Large intestine (tissue), 3 donors: ENCODE data around the gene NPEPPS. TPM values are rescaled to one million over a fixed set of nuclear protein-coding genes. Genes with fewer than 3 reads are reported as not detected.

Experiments
- DNase-seq, 2 donors: peaks; one replicate each; pipeline versions ENCODE4 v3.0.0 to v3.0.0-alpha.2; 2013
- H3K27ac ChIP-seq: one replicate; pipeline ENCODE4 v1.5.1; 2013; ENCODE audit warnings: low read length
- H3K27me3 ChIP-seq: 2 replicates; pipeline ENCODE4 v1.6.1; 2013; ENCODE audit warnings: low read length; ENCODE audit not compliant: control insufficient read depth, insufficient read depth
- H3K36me3 ChIP-seq: 2 replicates; pipeline ENCODE4 v1.6.1; 2013; ENCODE audit warnings: low read length; ENCODE audit not compliant: control insufficient read depth, insufficient read depth
- H3K4me1 ChIP-seq: one replicate; pipeline ENCODE4 v1.6.1; 2013; ENCODE audit warnings: low read length; ENCODE audit not compliant: control insufficient read depth, insufficient read depth
- H3K4me3 ChIP-seq: one replicate; pipeline ENCODE4 v1.5.1; 2013; ENCODE audit warnings: low read length
- H3K9me3 ChIP-seq: one replicate; pipeline ENCODE4 v1.6.1; 2013; ENCODE audit warnings: mild to moderate bottlenecking, low read depth, low read length, moderate library complexity; ENCODE audit not compliant: control insufficient read depth
- WGBS: methylation state at CpG from one replicate; pipeline ENCODE4 v1.1.5; 2013; ENCODE audit warnings: low lambda C conversion rate; ENCODE audit not compliant: insufficient coverage; 5-methylcytosine and 5-hydroxymethylcytosine counted together
- polyA plus RNA-seq: library from polyadenylated mRNA; unstranded; fragments of 120-200 nt; gene quantifications from one replicate; pipeline ENCODE4 v1.2.1, GENCODE V29; 2013

Gene NPEPPS
- polyA plus RNA-seq, 1 donor: 111 TPM

- Histone ChIP-seq H3K36me3 (no peaks in the 10 kb centered on the region), H3K4me3 (no peak overlapping the region), H3K4me1 (no peaks in the 10 kb centered on the region), H3K27ac (no peak overlapping the region), H3K9me3 (no peaks in the 10 kb centered on the region), H3K27me3 (no peaks in the 10 kb centered on the region)
- no peak for DNase-seq
- WGBS: no CpG with 5 or more reads among the region's 4 CpGs
Observed at GRCh38 chr17:47641202-47641601, 110.3 kb downstream of the NPEPPS start.

GRCh38 chr17:47643116-47643515 lies 112.2 kb downstream of the NPEPPS start:
- Histone ChIP-seq H3K4me3 (no peak overlapping the region), H3K27ac (no peak overlapping the region), H3K27me3 (no peaks in the 10 kb centered on the region), H3K36me3 (no peaks in the 10 kb centered on the region), H3K4me1 (no peaks in the 10 kb centered on the region), H3K9me3 (no peaks in the 10 kb centered on the region)
- no peak for DNase-seq
- no CpG with 5 or more reads among the region's 2 CpGs for WGBS

- no CpG with 5 or more reads among the region's 5 CpGs for WGBS
- Histone ChIP-seq H3K27ac (no peak overlapping the region), H3K4me3 (no peak overlapping the region), H3K9me3 (no peaks in the 10 kb centered on the region), H3K36me3 (no peaks in the 10 kb centered on the region), H3K4me1 (peaks cover 4% of the 10 kb centered on the region), H3K27me3 (no peaks in the 10 kb centered on the region)
- no peak for DNase-seq
Observed at GRCh38 chr17:47644324-47644723, 113.4 kb downstream of the NPEPPS start.

GRCh38 chr17:47649153-47649971 lies 118.5 kb downstream of the NPEPPS start, which contains the start of gene KPNB1:
KPNB1 (plus strand) TSS chr17:47649919; CDS start chr17:47650245, 326 bp downstream.
- Histone ChIP-seq H3K27me3 (no peaks in the 10 kb centered on the region), H3K4me3 (peak within 1 kb of the TSS; percentile 96), H3K9me3 (no peaks in the 10 kb centered on the region), H3K36me3 (peaks cover 22% of the 10 kb centered on the region), H3K4me1 (peaks cover 4% of the 10 kb centered on the region), H3K27ac (peak within 1 kb of the TSS; percentile 88)
- no CpG with 5 or more reads among the region's 74 CpGs for WGBS
- peak; percentile 100 for DNase-seq

- Histone ChIP-seq H3K9me3 (no peaks in the 10 kb centered on the region), H3K4me1 (peaks cover 6% of the 10 kb centered on the region), H3K27ac (peak overlapping the region; percentile 88), H3K27me3 (no peaks in the 10 kb centered on the region), H3K4me3 (peak overlapping the region; percentile 96), H3K36me3 (peaks cover 29% of the 10 kb centered on the region)
- DNase-seq: no peak
- no CpG with 5 or more reads among the region's 48 CpGs for WGBS
Observed at GRCh38 chr17:47649972-47650524, 119.1 kb downstream of the NPEPPS start.

GRCh38 chr17:47650525-47651522 lies 119.9 kb downstream of the NPEPPS start:
- DNase-seq: peak; percentile 95 to 98
- peaks cover 6% of the 10 kb centered on the region for H3K4me1 ChIP-seq
- H3K4me3 ChIP-seq: peak overlapping the region; percentile 96
- H3K27me3 ChIP-seq: no peaks in the 10 kb centered on the region
- H3K27ac ChIP-seq: peak overlapping the region; percentile 88
- peaks cover 35% of the 10 kb centered on the region for H3K36me3 ChIP-seq
- H3K9me3 ChIP-seq: no peaks in the 10 kb centered on the region
- 0% methylated on average over 2 of the region's 39 CpGs for WGBS

GRCh38 chr17:47651704-47652103 lies 120.8 kb downstream of the NPEPPS start:
- no peak for DNase-seq
- H3K4me1 ChIP-seq: peaks cover 6% of the 10 kb centered on the region
- WGBS: 56% methylated on average over 1 of the region's 2 CpGs
- H3K27me3 ChIP-seq: no peaks in the 10 kb centered on the region
- H3K27ac ChIP-seq: no peak overlapping the region
- no peak overlapping the region for H3K4me3 ChIP-seq
- peaks cover 44% of the 10 kb centered on the region for H3K36me3 ChIP-seq
- H3K9me3 ChIP-seq: no peaks in the 10 kb centered on the region

GRCh38 chr17:47652570-47652969 lies 121.7 kb downstream of the NPEPPS start:
- Histone ChIP-seq H3K27ac (no peak overlapping the region), H3K4me3 (no peak overlapping the region), H3K36me3 (peaks cover 52% of the 10 kb centered on the region), H3K27me3 (no peaks in the 10 kb centered on the region), H3K4me1 (peaks cover 6% of the 10 kb centered on the region), H3K9me3 (no peaks in the 10 kb centered on the region)
- no peak for DNase-seq
- WGBS: 80% methylated on average over 1 of the region's 6 CpGs

- WGBS: no CpG with 5 or more reads among the region's 2 CpGs
- peaks cover 6% of the 10 kb centered on the region for H3K4me1 ChIP-seq
Observed at GRCh38 chr17:47653442-47653841, 122.5 kb downstream of the NPEPPS start.

GRCh38 chr17:47654991-47655390 lies 124.1 kb downstream of the NPEPPS start:
- no peak overlapping the region for H3K4me3 ChIP-seq
- H3K36me3 ChIP-seq: peaks cover 69% of the 10 kb centered on the region
- no peaks in the 10 kb centered on the region for H3K27me3 ChIP-seq
- H3K4me1 ChIP-seq: peaks cover 2% of the 10 kb centered on the region
- no peaks in the 10 kb centered on the region for H3K9me3 ChIP-seq
- WGBS: no CpG with 5 or more reads among the region's 6 CpGs
- H3K27ac ChIP-seq: no peak overlapping the region
- peak in 1 of 2 donors; percentile 31 for DNase-seq

More at GRCh38 chr17:47653442-47653841, 122.5 kb downstream of the NPEPPS start:
- H3K9me3 ChIP-seq: no peaks in the 10 kb centered on the region
- no peaks in the 10 kb centered on the region for H3K27me3 ChIP-seq
- no peak for DNase-seq
- H3K4me3 ChIP-seq: no peak overlapping the region
- no peak overlapping the region for H3K27ac ChIP-seq
- H3K36me3 ChIP-seq: peaks cover 61% of the 10 kb centered on the region
